ENCODE measurements around the gene NEGR1.

Gene NEGR1

DNA sequence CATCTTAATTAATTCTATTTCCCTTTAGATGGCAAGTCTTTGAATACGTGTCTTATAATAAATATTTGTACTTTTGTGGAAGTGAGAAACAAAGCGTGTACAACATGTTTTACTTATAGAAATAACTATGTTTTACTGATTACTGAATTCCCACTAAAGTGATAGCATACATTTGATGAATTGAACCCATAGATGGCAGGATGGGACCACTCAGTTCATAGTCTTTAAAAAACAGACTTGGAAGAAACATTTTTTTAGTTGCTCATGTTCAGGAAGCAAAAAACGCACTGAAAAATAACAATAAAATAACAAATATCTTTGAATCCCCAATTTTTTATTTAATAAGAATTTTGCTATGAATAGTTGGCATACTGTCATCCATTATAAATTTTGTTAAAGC is 694.4 kb downstream of the NEGR1 start:
- H3K4me3 ChIP-seq (ENCODE audit: low read depth, low read length), result no peak overlapping the region
- TF ChIP-seq CTCF (IDR thresholded peaks at IDR 0.05; ENCODE audit: borderline replicate concordance, insufficient read depth, low read depth, low read length), result no peak

DNA sequence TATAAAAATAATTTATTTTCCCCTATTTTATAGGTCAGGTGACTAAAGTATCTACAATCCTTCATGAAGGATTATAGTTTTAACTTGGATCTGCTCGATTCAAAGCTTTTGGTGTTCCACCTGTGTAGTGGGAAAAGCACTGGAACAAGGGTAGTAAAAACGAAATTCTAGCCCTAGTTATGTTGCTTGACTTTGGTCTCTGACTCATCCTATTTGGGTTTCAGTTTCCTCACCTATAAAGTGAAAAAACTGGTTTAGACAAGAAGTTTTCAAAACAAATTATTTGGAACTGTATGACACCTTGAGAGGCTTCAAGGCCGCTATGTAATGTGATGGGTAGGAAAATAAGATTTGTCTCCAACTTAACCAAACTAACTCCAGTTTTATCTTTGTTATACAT is 696.3 kb downstream of the NEGR1 start:
- no peak for TF ChIP-seq CTCF (IDR thresholded peaks at IDR 0.05; ENCODE audit: borderline replicate concordance, insufficient read depth, low read depth, low read length)
- H3K4me3 ChIP-seq (ENCODE audit: low read depth, low read length), result no peak overlapping the region

- TF ChIP-seq CTCF (IDR thresholded peaks at IDR 0.05; ENCODE audit: borderline replicate concordance, insufficient read depth, low read depth, low read length), result no peak
- H3K4me3 ChIP-seq (ENCODE audit: low read depth, low read length), result no peak overlapping the region
Measured at GRCh38 chr1:71583756-71584155, 698.6 kb downstream of the NEGR1 start.

GRCh38 chr1:71582673-71583072 is 699.7 kb downstream of the NEGR1 start:
- no peak overlapping the region for H3K4me3 ChIP-seq (ENCODE audit: low read depth, low read length)
- TF ChIP-seq CTCF (IDR thresholded peaks at IDR 0.05; ENCODE audit: borderline replicate concordance, insufficient read depth, low read depth, low read length), result no peak

DNA sequence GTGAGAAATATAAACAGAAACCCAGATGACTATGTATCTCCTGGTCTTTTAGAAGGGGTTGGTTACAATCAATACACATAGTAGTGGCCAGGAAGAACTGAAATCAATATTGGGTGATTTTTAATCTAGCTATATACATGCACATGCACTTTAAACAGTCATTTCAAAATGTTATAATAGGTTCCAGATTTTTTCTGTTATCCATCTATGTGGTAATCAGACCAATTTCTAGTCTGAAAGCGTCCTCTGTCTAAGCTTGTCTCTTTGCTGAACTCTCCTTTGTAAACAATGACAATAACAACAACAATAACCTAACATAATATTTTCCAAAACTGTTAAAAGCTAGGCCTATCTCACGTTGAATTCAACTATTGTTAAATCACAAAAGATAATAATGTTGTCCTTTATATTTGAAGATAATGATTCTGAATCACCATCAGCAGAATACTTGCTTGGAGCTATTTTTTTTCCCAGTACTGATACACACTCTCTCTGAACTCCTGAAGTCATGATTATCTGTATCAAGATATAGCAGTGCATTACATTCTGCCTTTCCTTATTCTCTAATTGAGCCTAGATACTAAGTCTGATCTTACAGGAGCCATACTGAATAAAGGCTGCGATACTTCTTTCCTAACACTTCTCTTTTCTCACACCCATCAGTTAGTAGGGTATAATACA is 704.7 kb downstream of the NEGR1 start:
- H3K4me3 ChIP-seq (ENCODE audit: low read depth, low read length), result no peak overlapping the region
- TF ChIP-seq CTCF (IDR thresholded peaks at IDR 0.05; ENCODE audit: borderline replicate concordance, insufficient read depth, low read depth, low read length), result no peak

- no peak for TF ChIP-seq CTCF (IDR thresholded peaks at IDR 0.05; ENCODE audit: borderline replicate concordance, insufficient read depth, low read depth, low read length)
- no peak overlapping the region for H3K4me3 ChIP-seq (ENCODE audit: low read depth, low read length)
Measured at GRCh38 chr1:71572038-71572437, 710.3 kb downstream of the NEGR1 start.

DNA sequence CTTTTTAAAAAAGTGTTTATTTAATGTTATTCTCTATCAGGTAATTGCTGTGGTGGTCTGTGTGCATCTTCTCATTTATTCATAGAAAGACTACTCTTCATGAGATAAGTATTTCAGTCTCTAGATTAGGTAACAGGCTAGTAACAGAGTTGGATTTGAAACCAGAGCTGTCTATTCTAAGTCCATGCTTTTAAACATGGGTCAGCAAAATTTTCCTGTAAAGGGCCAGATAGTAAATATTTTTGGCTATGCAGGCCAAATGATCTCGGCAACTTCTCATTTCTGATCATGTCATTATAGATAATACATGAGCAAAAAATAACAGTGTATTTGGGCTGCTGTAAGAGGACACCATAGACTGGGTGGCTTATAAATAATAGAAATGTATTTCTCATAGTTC is 715.9 kb downstream of the NEGR1 start:
- H3K4me3 ChIP-seq (ENCODE audit: low read depth, low read length), result no peak overlapping the region

More for the DNA sequence above, 715.9 kb downstream of the NEGR1 start:
- no peak for TF ChIP-seq CTCF (IDR thresholded peaks at IDR 0.05; ENCODE audit: borderline replicate concordance, insufficient read depth, low read depth, low read length)
